K562 (cell line): ENCODE measurements around the gene ADAT1. TPM values are rescaled to one million over a fixed set of nuclear protein-coding genes. Genes with fewer than 3 reads are reported as not detected.

Experiments
- CGGBP1 ChIP-seq: fragments of 250-450 bp; sonication (Bioruptor Pico); IDR thresholded peaks from 2 replicates; pipeline ENCODE4 v1.9.0; 2021; ENCODE audit warnings: mild to moderate bottlenecking
- CREM ChIP-seq: IDR thresholded peaks from 2 replicates; pipeline ENCODE4 v1.6.1; 2014; ENCODE audit warnings: antibody characterized with exemption, low read depth
- CSDE1 ChIP-seq, 2 experiments: fragments of 450-650 bp; IDR thresholded peaks; 2 replicates each; pipeline ENCODE4 v1.6.1; 2016; ENCODE audit warnings: mild to moderate bottlenecking in 1 of 2
- EZH2 ChIP-seq: IDR thresholded peaks from 2 replicates; pipeline ENCODE4 v1.6.1; 2012; ENCODE audit warnings: low read depth, mild to moderate bottlenecking, inconsistent platforms, low read length, borderline replicate concordance
- FOXA3 ChIP-seq, 2 experiments: fragments of 450-650 bp in 1 of 2; sonication (generic) in 1 of 2; formaldehyde crosslinking; IDR thresholded peaks in 1 of 2; conservative IDR thresholded peaks in 1 of 2; 2 replicates each; pipeline versions ENCODE4 v1.4.0 to v1.8.0; 2020 to 2022; ENCODE audit warnings: mild to moderate bottlenecking in 2 of 2, missing genetic modification reagents in 1 of 2
- FUS ChIP-seq: fragments of 200-400 bp; formaldehyde crosslinking; optimal IDR thresholded peaks from 2 replicates; pipeline ENCODE3; 2017; ENCODE audit warnings: low read depth, low read length
- GATAD2B ChIP-seq: fragments of 450-650 bp; IDR thresholded peaks from 2 replicates; pipeline ENCODE4 v1.6.1; 2017; ENCODE audit warnings: mild to moderate bottlenecking, borderline replicate concordance
- KAT7 ChIP-seq: sonication (generic); formaldehyde crosslinking; IDR thresholded peaks from 2 replicates; pipeline ENCODE4 v1.8.0; 2022; ENCODE audit warnings: missing genetic modification reagents, mild to moderate bottlenecking, borderline replicate concordance
- KLF1 ChIP-seq: fragments of 450-650 bp; IDR thresholded peaks from 2 replicates; pipeline ENCODE4 v1.6.1; 2016; ENCODE audit warnings: missing genetic modification characterization, missing compliant biosample characterization
- LARP7 ChIP-seq: fragments of 450-650 bp; IDR thresholded peaks from 2 replicates; pipeline ENCODE4 v1.6.1; 2016
- MLX ChIP-seq, 2 experiments: fragments of 450-650 bp in 1 of 2; sonication (generic) in 1 of 2; formaldehyde crosslinking; conservative IDR thresholded peaks; 2 replicates each; pipeline versions ENCODE4 v1.4.0 to v1.8.1; 2020 to 2022; ENCODE audit warnings: mild to moderate bottlenecking in 1 of 2, missing genetic modification reagents in 1 of 2
- NKRF ChIP-seq: fragments of 450-650 bp; IDR thresholded peaks from 2 replicates; pipeline ENCODE4 v1.6.1; 2016; ENCODE audit warnings: borderline replicate concordance
- POLR2AphosphoS2 ChIP-seq: IDR thresholded peaks from 2 replicates; pipeline ENCODE4 v1.6.1; 2012; ENCODE audit warnings: low read length, improper control_type of control experiment
- POLR2G ChIP-seq: fragments of 200-400 bp; formaldehyde crosslinking; IDR thresholded peaks from 2 replicates; pipeline ENCODE4 v1.6.1; 2017; ENCODE audit warnings: low read depth, mild to moderate bottlenecking, antibody characterized with exemption, low read length, moderate library complexity
- POU5F1 ChIP-seq: fragments of 150-350 bp; IDR thresholded peaks from 2 replicates; pipeline ENCODE4 v1.6.1; 2014; ENCODE audit warnings: borderline replicate concordance, low read length, low read depth, mild to moderate bottlenecking; ENCODE audit not compliant: partially characterized antibody
- RFX5 ChIP-seq: IDR thresholded peaks from 2 replicates; pipeline ENCODE4 v1.6.1; 2011; ENCODE audit warnings: low read depth, mild to moderate bottlenecking, improper control_type of control experiment, low read length
- SIN3A ChIP-seq, 2 experiments: fragments of 150-350 bp in 1 of 2; IDR thresholded peaks; 2 replicates each; pipeline ENCODE4 v1.6.1; 2011 to 2016; ENCODE audit warnings: borderline replicate concordance in 2 of 2, low read depth in 2 of 2, low read length in 2 of 2, mild to moderate bottlenecking in 2 of 2, moderate library complexity in 2 of 2; ENCODE audit not compliant: control insufficient read depth in 1 of 2
- SREBF2 ChIP-seq: sonication (generic); formaldehyde crosslinking; IDR thresholded peaks from 2 replicates; pipeline ENCODE4 v1.4.0; 2020; ENCODE audit warnings: mild to moderate bottlenecking, missing genetic modification reagents
- SRSF3 ChIP-seq: fragments of 200-400 bp; formaldehyde crosslinking; IDR thresholded peaks from 2 replicates; pipeline ENCODE4 v1.6.1; 2016; ENCODE audit warnings: mild to moderate bottlenecking, low read length, moderate library complexity; ENCODE audit not compliant: insufficient read depth
- ZHX1 ChIP-seq: fragments of 150-350 bp; conservative IDR thresholded peaks from 2 replicates; pipeline ENCODE4 v1.6.1; 2014; ENCODE audit warnings: low read length
- ZNF197 ChIP-seq: fragments of 200-800 bp; sonication (Bioruptor generic); IDR thresholded peaks from 2 replicates; pipeline ENCODE4 v1.6.1; 2016; ENCODE audit warnings: low read depth, missing genetic modification characterization, missing compliant biosample characterization
- ZNF311 ChIP-seq: fragments of 250-450 bp; sonication (Bioruptor Pico); IDR thresholded peaks from 2 replicates; pipeline ENCODE4 v1.4.0; 2020; ENCODE audit warnings: mild to moderate bottlenecking, moderate library complexity
- ZNF384 ChIP-seq: IDR thresholded peaks from 2 replicates; pipeline ENCODE4 v1.6.1; 2012; ENCODE audit warnings: low read depth, low read length, improper control_type of control experiment
- ZNF408 ChIP-seq: fragments of 250-450 bp; sonication (Bioruptor Pico); IDR thresholded peaks from 2 replicates; pipeline ENCODE4 v1.4.0; 2020; ENCODE audit warnings: low read depth, mild to moderate bottlenecking, moderate library complexity
- ZNF75A ChIP-seq: fragments of 450-650 bp; formaldehyde crosslinking; IDR thresholded peaks from 2 replicates; pipeline ENCODE4 v1.4.0; 2020; ENCODE audit warnings: mild to moderate bottlenecking
- polyA plus RNA-seq, 8 experiments: library from polyadenylated mRNA; depleted of rRNA in 4 of 8; stranded (reverse) in 5 of 8; unstranded in 3 of 8; fragments of >200 nt; fragmentation: Nextera tagmentation in 2 of 8; fragmentation: Illumina TruSeq in 1 of 8; extraction: Ambion mirVana in 2 of 8; extraction: Trizol in 1 of 8; gene quantifications; 2 replicates each; pipeline versions ENCODE4 v1.2.1 to v1.2.3, GENCODE V29; 2011 to 2014; ENCODE audit warnings: inconsistent platforms in 1 of 8, missing spikeins in 1 of 8
- total RNA-seq, 7 experiments: library from RNA; depleted of rRNA in 6 of 7; stranded (reverse); fragments of >200 nt in 6 of 7; fragmentation: Illumina TruSeq in 2 of 7; extraction: Trizol in 2 of 7; gene quantifications; 2 replicates each; pipeline versions ENCODE4 v1.2.1 to v1.2.3, GENCODE V29; 2011 to 2021; ENCODE audit warnings: low replicate concordance in 1 of 7

Gene ADAT1
- total and polyA plus RNA-seq, 9 of the 15 experiments (the other 6 are each of a cell fraction or from before 2014, with no cell fraction given), result 16.0 to 36.7 (median 28.2) TPM

GRCh38 chr16:75621170-75621477, 2.0 kb downstream of the ADAT1 start (continued):
- no peak for TF ChIP-seq MLX (CRISPR knock-in tag; conservative IDR thresholded peaks at IDR 0.05)
- peak; percentile 53 for TF ChIP-seq CREM
- TF ChIP-seq POLR2AphosphoS2, result no peak
- TF ChIP-seq CSDE1 (IDR thresholded peaks at IDR 0.05), result no peak; a peak in 1 of 4 replicates
- TF ChIP-seq ZNF75A, result no peak
- TF ChIP-seq FOXA3 (CRISPR knock-in tag; conservative IDR thresholded peaks at IDR 0.05 in 1 of 2, IDR thresholded peaks at IDR 0.05 in 1 of 2), result no peak
- TF ChIP-seq NKRF, result no peak
- no peak for TF ChIP-seq POU5F1
- no peak for TF ChIP-seq FUS
- no peak for TF ChIP-seq ZNF311 (CRISPR knock-in tag)
- no peak for TF ChIP-seq POLR2G
- no peak for TF ChIP-seq ZNF408
- TF ChIP-seq SREBF2 (CRISPR knock-in tag), result no peak
- no peak for TF ChIP-seq LARP7
- TF ChIP-seq RFX5, result no peak
- no peak for TF ChIP-seq KAT7
- TF ChIP-seq KLF1 (tag), result no peak
- no peak for TF ChIP-seq EZH2
- TF ChIP-seq SRSF3, result no peak
- no peak for TF ChIP-seq CGGBP1 (CRISPR knock-in tag)
- TF ChIP-seq ZNF384, result peak; percentile 51; the same call in 1 of the 2 replicates
- no peak for TF ChIP-seq SIN3A (IDR thresholded peaks at IDR 0.05; ENCODE audit: borderline replicate concordance in 2 of 2, control insufficient read depth in 1 of 2, low read depth in 2 of 2, low read length in 2 of 2)
- TF ChIP-seq ZNF197 (CRISPR knock-in tag), result 0 out of 2 replicates have a peak, but pooled peaks have one; percentile 32
- TF ChIP-seq ZHX1, result no peak
- TF ChIP-seq GATAD2B, result peak; percentile 58; the same call in 1 of the 2 replicates
